K562 (cell line): ENCODE measurements around the gene LRP10. TPM values are rescaled to one million over a fixed set of nuclear protein-coding genes. Genes with fewer than 3 reads are reported as not detected.

Experiments
- CXXC5 ChIP-seq: fragments of 250-450 bp; sonication (Bioruptor Pico); IDR thresholded peaks from 2 replicates; pipeline ENCODE4 v1.8.0; 2022; ENCODE audit warnings: inconsistent platforms, mild to moderate bottlenecking, moderate library complexity
- DIDO1 ChIP-seq: fragments of 450-650 bp; IDR thresholded peaks from 2 replicates; pipeline ENCODE4 v1.6.1; 2016; ENCODE audit warnings: low read depth, missing biosample characterization, missing genetic modification characterization
- EP400 ChIP-seq: fragments of 450-650 bp; IDR thresholded peaks from 2 replicates; pipeline ENCODE4 v1.6.1; 2017; ENCODE audit warnings: antibody characterized with exemption, mild to moderate bottlenecking, moderate library complexity
- KLF6 ChIP-seq: fragments of 250-450 bp; sonication (Bioruptor Pico); IDR thresholded peaks from 2 replicates; pipeline ENCODE4 v1.4.0; 2020; ENCODE audit warnings: mild to moderate bottlenecking, moderate library complexity, borderline replicate concordance
- NBN ChIP-seq: fragments of 450-650 bp; IDR thresholded peaks from 2 replicates; pipeline ENCODE4 v1.6.1; 2016; ENCODE audit warnings: low read depth, mild to moderate bottlenecking
- PTRF ChIP-seq: fragments of 450-650 bp; IDR thresholded peaks from 2 replicates; pipeline ENCODE4 v1.6.1; 2016; ENCODE audit warnings: mild to moderate bottlenecking, missing genetic modification characterization, missing compliant biosample characterization
- RB1 ChIP-seq: fragments of 450-650 bp; IDR thresholded peaks from 2 replicates; pipeline ENCODE4 v1.6.1; 2017; ENCODE audit warnings: low read depth, mild to moderate bottlenecking
- SP1 ChIP-seq: sonication (generic); formaldehyde crosslinking; IDR thresholded peaks from 2 replicates; pipeline ENCODE4 v1.8.1; 2022; ENCODE audit warnings: mild to moderate bottlenecking, missing genetic modification reagents
- polyA plus RNA-seq, 8 experiments: library from polyadenylated mRNA; depleted of rRNA in 4 of 8; stranded (reverse) in 5 of 8; unstranded in 3 of 8; fragments of >200 nt; fragmentation: Nextera tagmentation in 2 of 8; fragmentation: Illumina TruSeq in 1 of 8; extraction: Ambion mirVana in 2 of 8; extraction: Trizol in 1 of 8; gene quantifications; 2 replicates each; pipeline versions ENCODE4 v1.2.1 to v1.2.3, GENCODE V29; 2011 to 2014; ENCODE audit warnings: inconsistent platforms in 1 of 8, missing spikeins in 1 of 8
- total RNA-seq, 7 experiments: library from RNA; depleted of rRNA in 6 of 7; stranded (reverse); fragments of >200 nt in 6 of 7; fragmentation: Illumina TruSeq in 2 of 7; extraction: Trizol in 2 of 7; gene quantifications; 2 replicates each; pipeline versions ENCODE4 v1.2.1 to v1.2.3, GENCODE V29; 2011 to 2021; ENCODE audit warnings: low replicate concordance in 1 of 7
- TF ChIP-seq, protein P1 (sequence below): fragments of 200-600 bp; sonication (generic); IDR thresholded peaks from one replicate; pipeline ENCODE4 v1.6.1; 2012; ENCODE audit warnings: mild to moderate bottlenecking, low read depth, low read length, inconsistent platforms
- TF ChIP-seq, protein P2 (sequence below): sonication (generic); formaldehyde crosslinking; IDR thresholded peaks from 2 replicates; pipeline ENCODE4 v1.8.0; 2023; ENCODE audit warnings: mild to moderate bottlenecking, missing genetic modification reagents
- TF ChIP-seq, protein P3 (sequence below), 3 experiments: fragments of 200-800 bp in 1 of 3; sonication (Bioruptor generic) in 1 of 3; sonication (generic) in 1 of 3; formaldehyde crosslinking in 1 of 3; IDR thresholded peaks; 2 replicates each; pipeline versions ENCODE4 v1.6.1 to v1.8.0; 2016 to 2022; ENCODE audit warnings: mild to moderate bottlenecking in 2 of 3, missing compliant biosample characterization in 2 of 3, missing genetic modification characterization in 2 of 3, missing genetic modification reagents in 1 of 3

The LRP10 gene
- total and polyA plus RNA-seq, 9 of the 15 experiments (the other 6 are each of a cell fraction or from before 2014, with no cell fraction given): 1.3 to 45.5 (median 10.9) TPM

DNA sequence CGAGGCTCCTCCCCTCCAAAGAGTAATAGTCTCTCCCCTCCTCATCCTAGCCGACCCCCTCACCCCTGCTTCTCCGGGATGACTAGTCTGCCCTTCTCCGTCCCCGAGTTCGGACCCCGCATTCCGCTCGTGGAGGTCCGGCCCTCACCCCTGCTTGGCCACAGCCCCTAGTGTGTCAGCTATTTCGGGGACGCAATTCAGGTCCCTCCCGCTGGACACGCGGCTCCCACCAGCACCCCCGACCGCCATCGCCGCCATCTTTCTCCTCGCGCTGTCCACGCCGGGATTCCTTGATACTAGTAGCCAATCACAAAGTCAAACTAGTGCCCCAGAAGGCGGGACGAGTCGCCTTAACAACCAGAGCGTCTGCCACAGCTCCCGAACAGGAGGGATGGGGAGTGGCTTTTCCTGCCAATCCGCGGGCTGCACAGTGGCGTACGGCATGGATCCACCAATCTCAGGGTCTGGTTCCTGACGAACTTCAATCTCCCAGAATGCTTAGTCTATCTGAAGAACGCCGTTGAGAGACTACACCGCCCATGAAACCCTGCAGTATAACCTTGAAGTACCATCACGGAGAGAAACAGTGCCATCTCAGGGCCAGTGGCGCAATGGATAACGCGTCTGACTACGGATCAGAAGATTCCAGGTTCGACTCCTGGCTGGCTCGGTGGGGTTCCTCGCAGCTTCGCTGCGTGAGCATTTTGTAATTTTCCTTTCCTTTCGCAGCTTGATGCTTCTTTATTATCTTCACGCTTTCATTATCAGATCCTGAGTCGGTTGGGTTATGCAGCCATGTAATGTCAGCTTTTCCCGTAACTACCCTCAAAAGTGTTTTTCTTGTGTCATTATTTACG is 57.8 kb downstream of the LRP10 start, which contains the start of gene PRMT5 (continued):
- TF ChIP-seq, protein P1, sequence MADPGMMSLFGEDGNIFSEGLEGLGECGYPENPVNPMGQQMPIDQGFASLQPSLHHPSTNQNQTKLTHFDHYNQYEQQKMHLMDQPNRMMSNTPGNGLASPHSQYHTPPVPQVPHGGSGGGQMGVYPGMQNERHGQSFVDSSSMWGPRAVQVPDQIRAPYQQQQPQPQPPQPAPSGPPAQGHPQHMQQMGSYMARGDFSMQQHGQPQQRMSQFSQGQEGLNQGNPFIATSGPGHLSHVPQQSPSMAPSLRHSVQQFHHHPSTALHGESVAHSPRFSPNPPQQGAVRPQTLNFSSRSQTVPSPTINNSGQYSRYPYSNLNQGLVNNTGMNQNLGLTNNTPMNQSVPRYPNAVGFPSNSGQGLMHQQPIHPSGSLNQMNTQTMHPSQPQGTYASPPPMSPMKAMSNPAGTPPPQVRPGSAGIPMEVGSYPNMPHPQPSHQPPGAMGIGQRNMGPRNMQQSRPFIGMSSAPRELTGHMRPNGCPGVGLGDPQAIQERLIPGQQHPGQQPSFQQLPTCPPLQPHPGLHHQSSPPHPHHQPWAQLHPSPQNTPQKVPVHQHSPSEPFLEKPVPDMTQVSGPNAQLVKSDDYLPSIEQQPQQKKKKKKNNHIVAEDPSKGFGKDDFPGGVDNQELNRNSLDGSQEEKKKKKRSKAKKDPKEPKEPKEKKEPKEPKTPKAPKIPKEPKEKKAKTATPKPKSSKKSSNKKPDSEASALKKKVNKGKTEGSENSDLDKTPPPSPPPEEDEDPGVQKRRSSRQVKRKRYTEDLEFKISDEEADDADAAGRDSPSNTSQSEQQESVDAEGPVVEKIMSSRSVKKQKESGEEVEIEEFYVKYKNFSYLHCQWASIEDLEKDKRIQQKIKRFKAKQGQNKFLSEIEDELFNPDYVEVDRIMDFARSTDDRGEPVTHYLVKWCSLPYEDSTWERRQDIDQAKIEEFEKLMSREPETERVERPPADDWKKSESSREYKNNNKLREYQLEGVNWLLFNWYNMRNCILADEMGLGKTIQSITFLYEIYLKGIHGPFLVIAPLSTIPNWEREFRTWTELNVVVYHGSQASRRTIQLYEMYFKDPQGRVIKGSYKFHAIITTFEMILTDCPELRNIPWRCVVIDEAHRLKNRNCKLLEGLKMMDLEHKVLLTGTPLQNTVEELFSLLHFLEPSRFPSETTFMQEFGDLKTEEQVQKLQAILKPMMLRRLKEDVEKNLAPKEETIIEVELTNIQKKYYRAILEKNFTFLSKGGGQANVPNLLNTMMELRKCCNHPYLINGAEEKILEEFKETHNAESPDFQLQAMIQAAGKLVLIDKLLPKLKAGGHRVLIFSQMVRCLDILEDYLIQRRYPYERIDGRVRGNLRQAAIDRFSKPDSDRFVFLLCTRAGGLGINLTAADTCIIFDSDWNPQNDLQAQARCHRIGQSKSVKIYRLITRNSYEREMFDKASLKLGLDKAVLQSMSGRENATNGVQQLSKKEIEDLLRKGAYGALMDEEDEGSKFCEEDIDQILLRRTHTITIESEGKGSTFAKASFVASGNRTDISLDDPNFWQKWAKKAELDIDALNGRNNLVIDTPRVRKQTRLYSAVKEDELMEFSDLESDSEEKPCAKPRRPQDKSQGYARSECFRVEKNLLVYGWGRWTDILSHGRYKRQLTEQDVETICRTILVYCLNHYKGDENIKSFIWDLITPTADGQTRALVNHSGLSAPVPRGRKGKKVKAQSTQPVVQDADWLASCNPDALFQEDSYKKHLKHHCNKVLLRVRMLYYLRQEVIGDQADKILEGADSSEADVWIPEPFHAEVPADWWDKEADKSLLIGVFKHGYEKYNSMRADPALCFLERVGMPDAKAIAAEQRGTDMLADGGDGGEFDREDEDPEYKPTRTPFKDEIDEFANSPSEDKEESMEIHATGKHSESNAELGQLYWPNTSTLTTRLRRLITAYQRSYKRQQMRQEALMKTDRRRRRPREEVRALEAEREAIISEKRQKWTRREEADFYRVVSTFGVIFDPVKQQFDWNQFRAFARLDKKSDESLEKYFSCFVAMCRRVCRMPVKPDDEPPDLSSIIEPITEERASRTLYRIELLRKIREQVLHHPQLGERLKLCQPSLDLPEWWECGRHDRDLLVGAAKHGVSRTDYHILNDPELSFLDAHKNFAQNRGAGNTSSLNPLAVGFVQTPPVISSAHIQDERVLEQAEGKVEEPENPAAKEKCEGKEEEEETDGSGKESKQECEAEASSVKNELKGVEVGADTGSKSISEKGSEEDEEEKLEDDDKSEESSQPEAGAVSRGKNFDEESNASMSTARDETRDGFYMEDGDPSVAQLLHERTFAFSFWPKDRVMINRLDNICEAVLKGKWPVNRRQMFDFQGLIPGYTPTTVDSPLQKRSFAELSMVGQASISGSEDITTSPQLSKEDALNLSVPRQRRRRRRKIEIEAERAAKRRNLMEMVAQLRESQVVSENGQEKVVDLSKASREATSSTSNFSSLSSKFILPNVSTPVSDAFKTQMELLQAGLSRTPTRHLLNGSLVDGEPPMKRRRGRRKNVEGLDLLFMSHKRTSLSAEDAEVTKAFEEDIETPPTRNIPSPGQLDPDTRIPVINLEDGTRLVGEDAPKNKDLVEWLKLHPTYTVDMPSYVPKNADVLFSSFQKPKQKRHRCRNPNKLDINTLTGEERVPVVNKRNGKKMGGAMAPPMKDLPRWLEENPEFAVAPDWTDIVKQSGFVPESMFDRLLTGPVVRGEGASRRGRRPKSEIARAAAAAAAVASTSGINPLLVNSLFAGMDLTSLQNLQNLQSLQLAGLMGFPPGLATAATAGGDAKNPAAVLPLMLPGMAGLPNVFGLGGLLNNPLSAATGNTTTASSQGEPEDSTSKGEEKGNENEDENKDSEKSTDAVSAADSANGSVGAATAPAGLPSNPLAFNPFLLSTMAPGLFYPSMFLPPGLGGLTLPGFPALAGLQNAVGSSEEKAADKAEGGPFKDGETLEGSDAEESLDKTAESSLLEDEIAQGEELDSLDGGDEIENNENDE: no peak
- TF ChIP-seq SP1: peak; percentile 85
- TF ChIP-seq PTRF (tag): no peak
- TF ChIP-seq NBN: peak; percentile 62
- no peak for TF ChIP-seq KLF6 (CRISPR knock-in tag)
- peak; percentile 99 for TF ChIP-seq EP400
- TF ChIP-seq, protein P2, sequence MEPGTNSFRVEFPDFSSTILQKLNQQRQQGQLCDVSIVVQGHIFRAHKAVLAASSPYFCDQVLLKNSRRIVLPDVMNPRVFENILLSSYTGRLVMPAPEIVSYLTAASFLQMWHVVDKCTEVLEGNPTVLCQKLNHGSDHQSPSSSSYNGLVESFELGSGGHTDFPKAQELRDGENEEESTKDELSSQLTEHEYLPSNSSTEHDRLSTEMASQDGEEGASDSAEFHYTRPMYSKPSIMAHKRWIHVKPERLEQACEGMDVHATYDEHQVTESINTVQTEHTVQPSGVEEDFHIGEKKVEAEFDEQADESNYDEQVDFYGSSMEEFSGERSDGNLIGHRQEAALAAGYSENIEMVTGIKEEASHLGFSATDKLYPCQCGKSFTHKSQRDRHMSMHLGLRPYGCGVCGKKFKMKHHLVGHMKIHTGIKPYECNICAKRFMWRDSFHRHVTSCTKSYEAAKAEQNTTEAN (CRISPR knock-in tag): peak; percentile 25; the same call in 1 of the 2 replicates
- TF ChIP-seq CXXC5: peak; percentile 91
- peak; percentile 90 for TF ChIP-seq RB1
- TF ChIP-seq, protein P3, sequence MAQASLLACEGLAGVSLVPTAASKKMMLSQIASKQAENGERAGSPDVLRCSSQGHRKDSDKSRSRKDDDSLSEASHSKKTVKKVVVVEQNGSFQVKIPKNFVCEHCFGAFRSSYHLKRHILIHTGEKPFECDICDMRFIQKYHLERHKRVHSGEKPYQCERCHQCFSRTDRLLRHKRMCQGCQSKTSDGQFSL (CRISPR knock-in tag; IDR thresholded peaks at IDR 0.05): 0 out of 2 replicates have a peak, but pooled peaks have one; percentile 28
- TF ChIP-seq, protein P3 (tag; IDR thresholded peaks at IDR 0.05): no peak
- no peak for TF ChIP-seq DIDO1
